Cardiac fibroblast (primary cell): ENCODE measurements around the gene NFATC1.

ENCODE experiments used
- DNase-seq, 2 donors: peaks; one replicate each; pipeline versions ENCODE4 v3.0.0 to v3.0.0-alpha.2; 2010; ENCODE audit warnings: low read depth in 2 of 2
- H3K4me3 ChIP-seq, 2 donors: replicated peaks in 1 of 2; 1 replicate in 1 of 2; 2 replicates in 1 of 2; pipeline ENCODE4 v1.5.1; 2011; ENCODE audit warnings: low read depth in 2 of 2, low read length in 2 of 2, mild to moderate bottlenecking in 2 of 2, moderate library complexity in 1 of 2
- TF ChIP-seq, protein P1 (sequence below): IDR thresholded peaks from one replicate; pipeline ENCODE4 v1.5.1; 2011; ENCODE audit warnings: low read depth, mild to moderate bottlenecking, low read length, inconsistent platforms

Gene NFATC1

DNA sequence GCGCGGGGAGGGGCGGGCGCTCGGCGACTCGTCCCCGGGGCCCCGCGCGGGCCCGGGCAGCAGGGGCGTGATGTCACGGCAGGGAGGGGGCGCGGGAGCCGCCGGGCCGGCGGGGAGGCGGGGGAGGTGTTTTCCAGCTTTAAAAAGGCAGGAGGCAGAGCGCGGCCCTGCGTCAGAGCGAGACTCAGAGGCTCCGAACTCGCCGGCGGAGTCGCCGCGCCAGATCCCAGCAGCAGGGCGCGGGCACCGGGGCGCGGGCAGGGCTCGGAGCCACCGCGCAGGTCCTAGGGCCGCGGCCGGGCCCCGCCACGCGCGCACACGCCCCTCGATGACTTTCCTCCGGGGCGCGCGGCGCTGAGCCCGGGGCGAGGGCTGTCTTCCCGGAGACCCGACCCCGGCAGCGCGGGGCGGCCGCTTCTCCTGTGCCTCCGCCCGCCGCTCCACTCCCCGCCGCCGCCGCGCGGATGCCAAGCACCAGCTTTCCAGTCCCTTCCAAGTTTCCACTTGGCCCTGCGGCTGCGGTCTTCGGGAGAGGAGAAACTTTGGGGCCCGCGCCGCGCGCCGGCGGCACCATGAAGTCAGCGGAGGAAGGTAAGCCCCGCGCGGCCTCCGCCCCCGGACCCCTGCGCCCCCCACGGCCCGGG is at the start of gene NFATC1:
NFATC1 (plus strand) TSS at position 170 of the 644 bp plus-strand sequence; CDS start at position 465, 295 bp downstream.
- DNase-seq: peak; percentile 76 to 84
- peak within 1 kb of the TSS; percentile 44 to 51 for H3K4me3 ChIP-seq
- TF ChIP-seq, protein P1, sequence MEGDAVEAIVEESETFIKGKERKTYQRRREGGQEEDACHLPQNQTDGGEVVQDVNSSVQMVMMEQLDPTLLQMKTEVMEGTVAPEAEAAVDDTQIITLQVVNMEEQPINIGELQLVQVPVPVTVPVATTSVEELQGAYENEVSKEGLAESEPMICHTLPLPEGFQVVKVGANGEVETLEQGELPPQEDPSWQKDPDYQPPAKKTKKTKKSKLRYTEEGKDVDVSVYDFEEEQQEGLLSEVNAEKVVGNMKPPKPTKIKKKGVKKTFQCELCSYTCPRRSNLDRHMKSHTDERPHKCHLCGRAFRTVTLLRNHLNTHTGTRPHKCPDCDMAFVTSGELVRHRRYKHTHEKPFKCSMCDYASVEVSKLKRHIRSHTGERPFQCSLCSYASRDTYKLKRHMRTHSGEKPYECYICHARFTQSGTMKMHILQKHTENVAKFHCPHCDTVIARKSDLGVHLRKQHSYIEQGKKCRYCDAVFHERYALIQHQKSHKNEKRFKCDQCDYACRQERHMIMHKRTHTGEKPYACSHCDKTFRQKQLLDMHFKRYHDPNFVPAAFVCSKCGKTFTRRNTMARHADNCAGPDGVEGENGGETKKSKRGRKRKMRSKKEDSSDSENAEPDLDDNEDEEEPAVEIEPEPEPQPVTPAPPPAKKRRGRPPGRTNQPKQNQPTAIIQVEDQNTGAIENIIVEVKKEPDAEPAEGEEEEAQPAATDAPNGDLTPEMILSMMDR: no peak

DNA sequence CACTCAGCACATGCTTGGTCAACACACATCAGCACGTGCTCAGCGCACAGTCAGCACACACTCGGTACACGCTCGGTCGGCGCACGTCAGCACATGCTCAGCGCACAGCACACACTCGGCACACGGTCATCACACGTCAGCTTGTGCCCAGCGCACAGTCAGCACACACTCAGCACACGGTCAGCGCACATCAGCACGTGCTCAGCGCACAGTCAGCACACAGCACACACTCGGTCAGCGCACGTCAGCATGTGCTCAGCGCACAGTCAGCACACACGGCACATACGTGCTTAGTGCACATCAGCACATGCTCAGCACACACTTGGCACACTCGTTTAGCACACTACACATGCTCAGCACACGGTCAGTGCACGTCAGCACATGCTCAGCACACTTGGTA is 49.7 kb upstream of the NFATC1 start:
- DNase-seq: no peak
- H3K4me3 ChIP-seq: no peak overlapping the region
- TF ChIP-seq, protein P1: no peak

DNA sequence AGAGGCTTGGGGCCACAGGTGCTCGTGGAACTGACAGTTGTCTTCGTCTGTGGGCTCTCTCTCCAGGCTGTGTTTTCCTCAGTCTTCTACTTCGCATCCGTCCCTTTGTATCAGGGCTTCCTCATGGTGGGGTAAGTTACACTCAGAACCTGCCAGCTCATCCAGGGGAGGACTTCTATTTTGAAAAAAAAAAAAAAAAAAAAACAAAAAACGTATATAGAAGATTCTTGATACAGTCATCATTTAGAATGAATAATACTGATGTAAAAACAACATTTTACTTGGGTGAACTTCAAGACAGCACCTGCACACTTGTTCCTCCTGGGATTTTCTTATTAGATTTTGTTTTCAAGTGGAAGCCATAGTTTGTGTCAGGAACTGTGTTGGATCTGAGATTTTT is 47.7 kb upstream of the NFATC1 start:
- DNase-seq: peak in 1 of 2 donors; percentile 76
- H3K4me3 ChIP-seq: no peak overlapping the region
- TF ChIP-seq, protein P1: no peak

DNA sequence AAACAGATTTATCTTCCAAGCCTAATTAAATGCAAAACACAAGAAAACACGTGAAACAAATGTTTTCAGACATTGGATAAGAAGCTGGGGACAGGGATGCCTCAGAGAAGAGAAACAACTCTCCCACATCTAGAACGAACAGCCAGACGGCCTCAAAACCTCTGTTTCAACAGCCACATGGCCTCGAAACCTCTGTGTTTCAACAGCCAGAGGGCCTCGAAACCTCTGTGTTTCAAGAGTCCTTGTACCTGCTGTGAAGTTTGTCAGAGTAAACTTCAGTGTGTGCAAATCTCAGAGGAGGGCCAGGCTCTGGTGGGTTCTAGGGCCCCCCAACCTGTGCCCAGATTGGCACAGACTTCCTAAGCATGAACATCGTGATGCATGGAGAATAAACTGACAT is 43.3 kb upstream of the NFATC1 start:
- H3K4me3 ChIP-seq: no peak overlapping the region
- no peak for DNase-seq
- TF ChIP-seq, protein P1: no peak

DNA sequence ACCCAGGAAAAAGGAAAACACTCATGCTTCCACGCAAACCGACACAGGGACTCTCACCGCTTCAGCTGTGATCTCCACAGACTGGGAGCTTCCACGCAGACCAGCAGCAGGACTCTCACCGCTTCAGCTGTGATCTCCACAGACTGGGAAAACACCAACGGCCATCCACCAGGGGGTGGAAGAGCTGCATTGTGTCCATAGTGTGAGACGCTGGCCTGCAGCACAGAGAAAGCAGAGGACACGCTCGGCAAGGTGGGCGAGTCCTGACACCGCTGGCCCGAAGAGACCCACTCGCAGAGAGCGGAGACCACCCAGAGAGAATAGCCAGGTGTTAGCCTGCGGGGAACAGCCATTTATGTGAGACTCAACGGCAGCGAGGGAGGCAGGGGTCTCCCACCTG is 42.5 kb upstream of the NFATC1 start:
- no peak overlapping the region for H3K4me3 ChIP-seq
- TF ChIP-seq, protein P1: peak; percentile 16
- DNase-seq: peak in 1 of 2 donors; percentile 5

DNA sequence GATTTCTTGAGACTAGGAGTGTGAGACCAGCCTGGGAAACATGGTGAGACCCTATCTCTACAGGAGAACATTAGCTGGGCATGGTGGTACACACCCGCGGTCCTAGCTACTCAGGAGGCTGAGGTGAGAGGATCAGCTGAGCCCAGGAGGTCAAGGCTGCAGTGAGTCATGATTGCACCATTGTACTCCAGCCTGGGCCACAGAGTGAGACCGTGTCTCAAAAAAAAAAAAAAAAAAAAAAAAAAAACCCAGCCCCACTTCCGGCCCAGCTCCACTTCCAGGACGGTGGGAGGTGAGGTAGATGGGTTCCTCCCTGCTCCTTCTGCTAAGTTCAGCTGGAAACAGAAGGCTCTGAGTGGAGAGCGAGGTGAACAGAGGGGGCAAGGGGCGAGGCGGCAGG is 41.4 kb upstream of the NFATC1 start:
- no peak overlapping the region for H3K4me3 ChIP-seq
- TF ChIP-seq, protein P1: no peak
- peak in 1 of 2 donors; percentile 29 for DNase-seq
